IMR-90 (cell line): Measurements from ENCODE around the gene DIPK1B. TPM values are rescaled to one million over a fixed set of nuclear protein-coding genes. Genes with fewer than 3 reads are reported as not detected.

ENCODE experiments used
- ATAC-seq: fragments of 200-7000 bp; cut with Tn5 transposase; 2 replicates; pipeline ENCODE4 v1.9.1; 2020; ENCODE audit warnings: low read depth, mild to moderate bottlenecking, moderate library complexity
- BruUV-seq: library from RNA; stranded (reverse); fragments of 400-500 nt; replicated peaks from 2 replicates; lab custom pipeline; 2021; lab: Mats Ljungman, UMichigan
- CTCF ChIA-PET: fragments of 300-600 bp; formaldehyde crosslinking; extraction: SDS; loops from one replicate; lab custom pipeline; 2021; ENCODE audit warnings: antibody characterized with exemption; lab: Yijun Ruan, JAX
- POLR2A ChIA-PET: fragments of 300-600 bp; sonication (Branson Sonifier 250); formaldehyde crosslinking; loops from one replicate; lab custom pipeline; 2022; ENCODE audit warnings: antibody characterized with exemption; ENCODE audit not compliant: unreplicated experiment; lab: Charles Lee
- DNase-seq: peaks from one replicate; pipeline ENCODE4 v3.0.0; 2013
- H2AFZ ChIP-seq: replicated peaks from 2 replicates; pipeline ENCODE3; 2013; ENCODE audit warnings: low read length, mild to moderate bottlenecking; ENCODE audit not compliant: poor library complexity
- H2AK5ac ChIP-seq: 2 replicates; pipeline ENCODE4 v1.6.1; 2013; ENCODE audit warnings: low read depth, low read length, inconsistent platforms
- H2AK9ac ChIP-seq: replicated peaks from 2 replicates; pipeline ENCODE3; 2013; ENCODE audit warnings: mild to moderate bottlenecking, low read depth, low read length, moderate library complexity; ENCODE audit not compliant: poor library complexity
- H2BK120ac ChIP-seq: 2 replicates; pipeline ENCODE4 v1.6.1; 2013; ENCODE audit warnings: low read depth, low read length, inconsistent platforms
- H2BK15ac ChIP-seq: 3 replicates; pipeline ENCODE4 v1.6.1; 2013; ENCODE audit warnings: low read depth, low read length, inconsistent platforms
- H2BK20ac ChIP-seq: 2 replicates; pipeline ENCODE4 v1.6.1; 2013; ENCODE audit warnings: low read depth, mild to moderate bottlenecking, inconsistent platforms, low read length, moderate library complexity
- H2BK5ac ChIP-seq: 2 replicates; pipeline ENCODE4 v1.6.1; 2013; ENCODE audit warnings: mild to moderate bottlenecking, low read depth, low read length, inconsistent platforms; ENCODE audit not compliant: poor library complexity, severe bottlenecking
- H3K14ac ChIP-seq: replicated peaks from 2 replicates; pipeline ENCODE4 v1.6.1; 2013; ENCODE audit warnings: low read depth, low read length, inconsistent platforms
- H3K18ac ChIP-seq: 2 replicates; pipeline ENCODE4 v1.6.1; 2013; ENCODE audit warnings: low read depth, low read length, control low read depth
- H3K23ac ChIP-seq: 2 replicates; pipeline ENCODE4 v1.6.1; 2013; ENCODE audit warnings: low read depth, low read length, inconsistent platforms
- H3K27ac ChIP-seq: 2 replicates; pipeline ENCODE4 v1.5.1; 2013; ENCODE audit warnings: mild to moderate bottlenecking, control low read depth, low read length; ENCODE audit not compliant: insufficient read depth
- H3K27me3 ChIP-seq: 2 replicates; pipeline ENCODE4 v1.6.1; 2013; ENCODE audit warnings: low read length; ENCODE audit not compliant: control insufficient read depth, insufficient read depth
- H3K36me3 ChIP-seq: 2 replicates; pipeline ENCODE4 v1.6.1; 2013; ENCODE audit warnings: low read length, mixed read lengths; ENCODE audit not compliant: control insufficient read depth, insufficient read depth
- H3K4ac ChIP-seq: 2 replicates; pipeline ENCODE4 v1.6.1; 2013; ENCODE audit warnings: low read depth, low read length, inconsistent platforms
- H3K4me1 ChIP-seq: 2 replicates; pipeline ENCODE4 v1.6.1; 2013; ENCODE audit warnings: low read length, mixed read lengths; ENCODE audit not compliant: control insufficient read depth, insufficient read depth
- H3K4me2 ChIP-seq: 2 replicates; pipeline ENCODE4 v1.6.1; 2013; ENCODE audit warnings: low read depth, mild to moderate bottlenecking, control low read depth, low read length, moderate library complexity
- H3K4me3 ChIP-seq: 2 replicates; pipeline ENCODE4 v1.5.1; 2013; ENCODE audit warnings: low read depth, mild to moderate bottlenecking, control low read depth, low read length, moderate library complexity; ENCODE audit not compliant: insufficient read depth
- H3K56ac ChIP-seq: 2 replicates; pipeline ENCODE4 v1.6.1; 2013; ENCODE audit warnings: low read length, inconsistent platforms; ENCODE audit not compliant: insufficient read depth; ENCODE audit errors: extremely low read depth
- H3K79me1 ChIP-seq, 2 experiments: 2 replicates each; pipeline ENCODE4 v1.6.1; 2013; ENCODE audit warnings: low read length in 2 of 2, inconsistent platforms in 1 of 2, low read depth in 1 of 2
- H3K9ac ChIP-seq: 2 replicates; pipeline ENCODE4 v1.6.1; 2013; ENCODE audit warnings: low read depth, low read length, control low read depth
- H3K9me1 ChIP-seq: 2 replicates; pipeline ENCODE4 v1.6.1; 2013; ENCODE audit warnings: low read length, inconsistent platforms; ENCODE audit not compliant: insufficient read depth
- H3K9me3 ChIP-seq: 2 replicates; pipeline ENCODE4 v1.6.1; 2013; ENCODE audit warnings: low read length; ENCODE audit not compliant: control insufficient read depth, insufficient read depth
- H4K20me1 ChIP-seq: 2 replicates; pipeline ENCODE4 v1.6.1; 2013; ENCODE audit warnings: low read length, inconsistent platforms; ENCODE audit not compliant: insufficient read depth
- H4K5ac ChIP-seq: 2 replicates; pipeline ENCODE4 v1.6.1; 2013; ENCODE audit warnings: mild to moderate bottlenecking, low read depth, low read length, control low read depth
- H4K8ac ChIP-seq, 2 experiments: 2 replicates each; pipeline ENCODE4 v1.6.1; 2013; ENCODE audit warnings: low read depth in 2 of 2, low read length in 2 of 2, control low read depth in 1 of 2, inconsistent platforms in 1 of 2
- H4K91ac ChIP-seq: 2 replicates; pipeline ENCODE4 v1.6.1; 2013; ENCODE audit warnings: low read depth, low read length, inconsistent platforms; ENCODE audit not compliant: insufficient read depth
- BHLHE40 ChIP-seq: fragments of 150-350 bp; IDR thresholded peaks from 2 replicates; pipeline ENCODE4 v1.6.1; 2016; ENCODE audit warnings: mild to moderate bottlenecking, low read depth, low read length
- CEBPB ChIP-seq: IDR thresholded peaks from 2 replicates; pipeline ENCODE4 v1.6.1; 2012; ENCODE audit warnings: low read depth, low read length, improper control_type of control experiment
- CHD1 ChIP-seq: IDR thresholded peaks from 2 replicates; pipeline ENCODE4 v1.6.1; 2012; ENCODE audit warnings: low read depth, low read length, improper control_type of control experiment
- CTCF ChIP-seq: conservative IDR thresholded peaks from 2 replicates; pipeline ENCODE4 v1.5.1; 2012; ENCODE audit warnings: mild to moderate bottlenecking, low read depth, low read length, improper control_type of control experiment
- FOS ChIP-seq: fragments of 150-350 bp; IDR thresholded peaks from 2 replicates; pipeline ENCODE4 v1.6.1; 2016; ENCODE audit warnings: low read depth, low read length
- MAFK ChIP-seq: IDR thresholded peaks from 2 replicates; pipeline ENCODE4 v1.6.1; 2012; ENCODE audit warnings: low read depth, low read length, improper control_type of control experiment
- MAZ ChIP-seq: IDR thresholded peaks from 2 replicates; pipeline ENCODE4 v1.6.1; 2012; ENCODE audit warnings: low read depth, mild to moderate bottlenecking, low read length, improper control_type of control experiment, moderate library complexity, borderline replicate concordance
- MXI1 ChIP-seq: IDR thresholded peaks from 2 replicates; pipeline ENCODE4 v1.6.1; 2012; ENCODE audit warnings: low read depth, mild to moderate bottlenecking, low read length, moderate library complexity, borderline replicate concordance
- POLR2A ChIP-seq: IDR thresholded peaks from 2 replicates; pipeline ENCODE4 v1.6.1; 2012; ENCODE audit warnings: mild to moderate bottlenecking, low read depth, low read length
- RAD21 ChIP-seq: IDR thresholded peaks from 2 replicates; pipeline ENCODE4 v1.6.1; 2012; ENCODE audit warnings: low read length, improper control_type of control experiment
- RCOR1 ChIP-seq: IDR thresholded peaks from 2 replicates; pipeline ENCODE4 v1.6.1; 2012; ENCODE audit warnings: mild to moderate bottlenecking, low read length, improper control_type of control experiment; ENCODE audit not compliant: insufficient replicate concordance
- RFX5 ChIP-seq: IDR thresholded peaks from 2 replicates; pipeline ENCODE4 v1.8.0; 2012; ENCODE audit warnings: low read depth, mild to moderate bottlenecking, low read length, moderate library complexity
- SMC3 ChIP-seq: fragments of 150-350 bp; IDR thresholded peaks from 2 replicates; pipeline ENCODE4 v1.6.1; 2016; ENCODE audit warnings: low read depth, mild to moderate bottlenecking, antibody characterized with exemption, low read length, moderate library complexity
- USF2 ChIP-seq: fragments of 150-350 bp; IDR thresholded peaks from 2 replicates; pipeline ENCODE4 v1.6.1; 2017; ENCODE audit warnings: mild to moderate bottlenecking, antibody characterized with exemption, low read length, low read depth
- whole genome bisulfite sequencing, 2 experiments: methylation state at CpG; one replicate each; pipeline versions ENCODE4 v1.1.5 to v1.1.7; 2013; ENCODE audit warnings: missing lambda C conversion rate in 2 of 2; ENCODE audit not compliant: insufficient read length in 1 of 2; ENCODE audit errors: extremely low coverage in 2 of 2; 5-methylcytosine and 5-hydroxymethylcytosine counted together
- dilution Hi-C: fragments of 300-500 bp; cut with HindIII; formaldehyde crosslinking; loops from one replicate; pipeline ENCODE4 v1.14.3; 2018; ENCODE audit warnings: low sequenced_read_pairs; ENCODE audit not compliant: unreplicated experiment
- in situ Hi-C: fragments of 300-500 bp; cut with MboI; formaldehyde crosslinking; loops from 3 replicates; pipeline ENCODE4 v1.14.3; 2019; ENCODE audit warnings: low sequenced_read_pairs, inconsistent platforms, mixed read lengths
- intact Hi-C: fragments of 100-400 bp; cut with micrococcal nuclease; formaldehyde crosslinking; loops from 2 replicates; pipeline ENCODE4 v1.10.0; 2022
- polyA plus RNA-seq, 3 experiments: library from polyadenylated mRNA; depleted of rRNA; stranded (reverse); fragments of >200 nt; gene quantifications; 2 replicates each; pipeline ENCODE4 v1.2.3, GENCODE V29; 2012; ENCODE audit warnings: low replicate concordance in 1 of 3
- total RNA-seq: library from RNA; depleted of rRNA; stranded (reverse); fragments of >200 nt; gene quantifications from 2 replicates; pipeline ENCODE4 v1.2.3, GENCODE V29; 2012

Gene DIPK1B
- total and polyA plus RNA-seq, 2 of the 4 experiments (the other 2 are of a cell fraction): 3.4 to 7.1 TPM

- no peak overlapping the region for H3K4me3 ChIP-seq
- no peaks in the 10 kb centered on the region for H3K9me1 ChIP-seq
- no TSS peak for BruUV-seq
- no peaks in the 10 kb centered on the region for H3K36me3 ChIP-seq
- H2BK20ac ChIP-seq: no peak overlapping the region
- H2AK5ac ChIP-seq: no peak overlapping the region
- H4K5ac ChIP-seq: no peak overlapping the region
- ATAC-seq (peak; percentile 24; the same call in 1 of the 2 replicates), DNase-seq (peak; percentile 16)
- no peak overlapping the region for H3K27ac ChIP-seq
- TF ChIP-seq BHLHE40: no peak
- no peak for TF ChIP-seq CTCF
- no peak for TF ChIP-seq FOS
- TF ChIP-seq RFX5: no peak
- TF ChIP-seq POLR2A: no peak
- no peak for TF ChIP-seq RCOR1
- no peak for TF ChIP-seq MXI1
- TF ChIP-seq USF2: no peak
- no peak for TF ChIP-seq CHD1
- no peak for TF ChIP-seq RAD21
- TF ChIP-seq MAZ: no peak
- TF ChIP-seq SMC3: no peak
- TF ChIP-seq MAFK: no peak
- no peak for TF ChIP-seq CEBPB
- intact Hi-C loops: no loop called here
- H3K79me1 ChIP-seq: no peaks in the 10 kb centered on the region
- 47% methylated on average over 27 of the region's 38 CpGs; no CpG with 5 or more reads in 1 of the 2 experiments for WGBS, 2 experiments
- dilution Hi-C loops: no loop called here
- H3K9me3 ChIP-seq: no peaks in the 10 kb centered on the region
- no peak overlapping the region for H4K91ac ChIP-seq
- no peak overlapping the region for H4K8ac ChIP-seq
- 0 out of 2 replicates have a peak, but pooled peaks cover 2% of the 10 kb centered on the region for H3K4me1 ChIP-seq
- H2BK15ac ChIP-seq: no peak overlapping the region
- no peak overlapping the region for H3K23ac ChIP-seq
- no peak overlapping the region for H2BK5ac ChIP-seq
- H3K4me2 ChIP-seq: peak overlapping the region; percentile 49
- H3K18ac ChIP-seq: no peak overlapping the region
- no peak overlapping the region for H3K9ac ChIP-seq
- H3K4ac ChIP-seq: no peak overlapping the region
- ChIA-PET CTCF (no interaction called here), POLR2A (no interaction called here)
- no peak overlapping the region for H3K56ac ChIP-seq
- no peak overlapping the region for H3K14ac ChIP-seq
- H2BK120ac ChIP-seq: no peak overlapping the region
- no peaks in the 10 kb centered on the region for H4K20me1 ChIP-seq
- in situ Hi-C loops: no loop called here
- H2AFZ ChIP-seq: peak overlapping the region; percentile 67
- H3K27me3 ChIP-seq: peaks cover 25% of the 10 kb centered on the region
- peak overlapping the region; percentile 28 for H2AK9ac ChIP-seq
Measured at GRCh38 chr9:136700959-136701667, 11.3 kb upstream of the DIPK1B start.
